SJSA1 (cell line): ENCODE results near the gene TRAK2. TPM values are rescaled to one million over a fixed set of nuclear protein-coding genes. Genes with fewer than 3 reads are reported as not detected.
"Not testable (repeated sequence)": the region's sequence is repeated elsewhere in the genome, so short reads cannot be mapped to it uniquely, and the experiment has no call there.

Experiments
- DNase-seq, 2 experiments: peaks; one replicate each; pipeline ENCODE4 v3.0.0-alpha.2; 2015 to 2020; ENCODE audit warnings: low spot score in 2 of 2, low read depth in 1 of 2
- H3K27ac ChIP-seq: fragments of 250-450 bp; sonication (Bioruptor Pico); 2 replicates; pipeline ENCODE4 v1.5.1; 2020; ENCODE audit warnings: mild to moderate bottlenecking, moderate library complexity
- H3K27me3 ChIP-seq: fragments of 250-450 bp; sonication (Bioruptor Pico); replicated peaks from 2 replicates; pipeline ENCODE4 v1.5.1; 2020; ENCODE audit warnings: mild to moderate bottlenecking, moderate library complexity
- H3K36me3 ChIP-seq: fragments of 250-450 bp; sonication (Bioruptor Pico); 2 replicates; pipeline ENCODE4 v1.5.1; 2020; ENCODE audit warnings: mild to moderate bottlenecking
- H3K4me1 ChIP-seq: fragments of 250-450 bp; sonication (Bioruptor Pico); replicated peaks from 2 replicates; pipeline ENCODE4 v1.6.1; 2021; ENCODE audit warnings: mild to moderate bottlenecking
- H3K4me3 ChIP-seq: fragments of 250-450 bp; sonication (Bioruptor Pico); 2 replicates; pipeline ENCODE4 v1.5.1; 2020; ENCODE audit warnings: mild to moderate bottlenecking
- H3K9me3 ChIP-seq: fragments of 250-450 bp; sonication (Bioruptor Pico); replicated peaks from 2 replicates; pipeline ENCODE4 v1.5.1; 2020; ENCODE audit warnings: mild to moderate bottlenecking
- total RNA-seq: library from RNA; depleted of rRNA; stranded (reverse); fragments of >200 nt; shearing (Covaris generic); gene quantifications from 2 replicates; pipeline ENCODE4 v1.2.3, GENCODE V29; 2014; rRNA removed

Gene TRAK2, protein sequence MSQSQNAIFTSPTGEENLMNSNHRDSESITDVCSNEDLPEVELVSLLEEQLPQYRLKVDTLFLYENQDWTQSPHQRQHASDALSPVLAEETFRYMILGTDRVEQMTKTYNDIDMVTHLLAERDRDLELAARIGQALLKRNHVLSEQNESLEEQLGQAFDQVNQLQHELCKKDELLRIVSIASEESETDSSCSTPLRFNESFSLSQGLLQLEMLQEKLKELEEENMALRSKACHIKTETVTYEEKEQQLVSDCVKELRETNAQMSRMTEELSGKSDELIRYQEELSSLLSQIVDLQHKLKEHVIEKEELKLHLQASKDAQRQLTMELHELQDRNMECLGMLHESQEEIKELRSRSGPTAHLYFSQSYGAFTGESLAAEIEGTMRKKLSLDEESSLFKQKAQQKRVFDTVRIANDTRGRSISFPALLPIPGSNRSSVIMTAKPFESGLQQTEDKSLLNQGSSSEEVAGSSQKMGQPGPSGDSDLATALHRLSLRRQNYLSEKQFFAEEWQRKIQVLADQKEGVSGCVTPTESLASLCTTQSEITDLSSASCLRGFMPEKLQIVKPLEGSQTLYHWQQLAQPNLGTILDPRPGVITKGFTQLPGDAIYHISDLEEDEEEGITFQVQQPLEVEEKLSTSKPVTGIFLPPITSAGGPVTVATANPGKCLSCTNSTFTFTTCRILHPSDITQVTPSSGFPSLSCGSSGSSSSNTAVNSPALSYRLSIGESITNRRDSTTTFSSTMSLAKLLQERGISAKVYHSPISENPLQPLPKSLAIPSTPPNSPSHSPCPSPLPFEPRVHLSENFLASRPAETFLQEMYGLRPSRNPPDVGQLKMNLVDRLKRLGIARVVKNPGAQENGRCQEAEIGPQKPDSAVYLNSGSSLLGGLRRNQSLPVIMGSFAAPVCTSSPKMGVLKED
- 19.2 and 39.8 TPM in 2 replicates for total RNA-seq

GRCh38 chr2:201451292-201452057, at the start of gene TRAK2, which contains the start of gene STRADB:
TSS of gene TRAK2 (minus strand) at chr2:201451458. CDS start at chr2:201420507, 30,951 bp downstream.
TSS of gene STRADB (plus strand) at chr2:201451740. CDS start at chr2:201454841, 3,101 bp downstream.
- Histone ChIP-seq H3K9me3 (no peaks in the 10 kb centered on the region), H3K4me1 (peaks cover 5% of the 10 kb centered on the region; the same call in 1 of the 2 replicates), H3K4me3 (peak within 1 kb of the TSS; percentile 86), H3K27ac (peak within 1 kb of the TSS; percentile 42), H3K36me3 (peaks cover 21% of the 10 kb centered on the region; the same call in 1 of the 2 replicates), H3K27me3 (no peaks in the 10 kb centered on the region)
- peak; percentile 97 for DNase-seq

DNA sequence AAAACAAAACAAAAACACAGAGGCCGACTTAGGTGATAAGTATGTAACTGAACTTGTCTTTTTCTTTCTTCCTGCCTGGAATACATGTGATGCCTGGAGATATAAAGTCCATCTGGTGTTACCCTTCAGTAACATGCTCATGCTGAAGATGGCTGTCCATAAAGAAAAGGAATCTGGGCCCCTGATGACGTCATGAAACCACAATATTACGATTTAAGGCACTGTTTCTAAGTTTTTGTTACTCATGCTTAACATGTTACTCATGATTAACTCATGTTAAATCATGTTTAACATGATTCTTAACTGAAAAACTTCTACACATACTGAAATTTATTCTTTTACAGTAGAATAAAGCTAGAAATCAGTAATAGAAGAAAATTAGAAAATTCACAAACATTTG, 49.3 kb upstream of the TRAK2 start:
- no peak overlapping the region for H3K4me3 ChIP-seq
- H3K36me3 ChIP-seq, result no peaks in the 10 kb centered on the region
- H3K27ac ChIP-seq, result no peak overlapping the region
- H3K4me1 ChIP-seq, result no peaks in the 10 kb centered on the region
- 0 out of 2 replicates have a peak, but pooled peaks cover 3% of the 10 kb centered on the region for H3K9me3 ChIP-seq
- H3K27me3 ChIP-seq, result no peaks in the 10 kb centered on the region
- no peak for DNase-seq

GRCh38 chr2:201496785-201497184, 45.5 kb upstream of the TRAK2 start:
- no peaks in the 10 kb centered on the region for H3K4me1 ChIP-seq
- no peaks in the 10 kb centered on the region for H3K36me3 ChIP-seq
- DNase-seq, result no peak
- H3K27me3 ChIP-seq, result no peaks in the 10 kb centered on the region
- H3K27ac ChIP-seq, result no peak overlapping the region
- H3K9me3 ChIP-seq, result no peaks in the 10 kb centered on the region
- no peak overlapping the region for H3K4me3 ChIP-seq

- no peaks in the 10 kb centered on the region for H3K4me1 ChIP-seq
- H3K9me3 ChIP-seq, result no peaks in the 10 kb centered on the region
- no peaks in the 10 kb centered on the region for H3K27me3 ChIP-seq
- no peak for DNase-seq
- H3K4me3 ChIP-seq, result no peak overlapping the region
- H3K36me3 ChIP-seq, result no peaks in the 10 kb centered on the region
- no peak overlapping the region for H3K27ac ChIP-seq
Observed at GRCh38 chr2:201490291-201490690, 39.0 kb upstream of the TRAK2 start.

- Histone ChIP-seq H3K27me3 (no peaks in the 10 kb centered on the region), H3K27ac (no peak overlapping the region), H3K36me3 (no peaks in the 10 kb centered on the region; the same call in 1 of the 2 replicates), H3K4me3 (no peak overlapping the region), H3K4me1 (no peaks in the 10 kb centered on the region), H3K9me3 (no peaks in the 10 kb centered on the region)
- DNase-seq, result no peak
Observed at GRCh38 chr2:201484805-201485204, 33.5 kb upstream of the TRAK2 start.

GRCh38 chr2:201483758-201484157, 32.5 kb upstream of the TRAK2 start:
- not testable (repeated sequence) for H3K4me1 ChIP-seq, H3K27me3 ChIP-seq, H3K9me3 ChIP-seq, H3K27ac ChIP-seq, H3K36me3 ChIP-seq, H3K4me3 ChIP-seq, DNase-seq

- no peaks in the 10 kb centered on the region for H3K27me3 ChIP-seq
- no peak overlapping the region for H3K27ac ChIP-seq
- H3K9me3 ChIP-seq, result no peaks in the 10 kb centered on the region
- no peak overlapping the region for H3K4me3 ChIP-seq
- DNase-seq, result no peak
- H3K4me1 ChIP-seq, result no peaks in the 10 kb centered on the region
- H3K36me3 ChIP-seq, result no peaks in the 10 kb centered on the region; the same call in none of the 2 replicates
Observed at GRCh38 chr2:201483342-201483741, 32.1 kb upstream of the TRAK2 start.

- DNase-seq, result no peak
- peaks cover 6% of the 10 kb centered on the region for H3K36me3 ChIP-seq
- H3K27me3 ChIP-seq, result no peaks in the 10 kb centered on the region
- no peaks in the 10 kb centered on the region for H3K9me3 ChIP-seq
- H3K4me1 ChIP-seq, result no peaks in the 10 kb centered on the region
- no peak overlapping the region for H3K27ac ChIP-seq
- no peak overlapping the region for H3K4me3 ChIP-seq
Observed at GRCh38 chr2:201482543-201482942, 31.3 kb upstream of the TRAK2 start.

GRCh38 chr2:201472411-201472810, 21.2 kb upstream of the TRAK2 start:
- no peak for DNase-seq
- Histone ChIP-seq H3K9me3 (no peaks in the 10 kb centered on the region), H3K4me1 (no peaks in the 10 kb centered on the region), H3K4me3 (no peak overlapping the region), H3K27ac (no peak overlapping the region), H3K36me3 (peaks cover 16% of the 10 kb centered on the region), H3K27me3 (no peaks in the 10 kb centered on the region)

DNA sequence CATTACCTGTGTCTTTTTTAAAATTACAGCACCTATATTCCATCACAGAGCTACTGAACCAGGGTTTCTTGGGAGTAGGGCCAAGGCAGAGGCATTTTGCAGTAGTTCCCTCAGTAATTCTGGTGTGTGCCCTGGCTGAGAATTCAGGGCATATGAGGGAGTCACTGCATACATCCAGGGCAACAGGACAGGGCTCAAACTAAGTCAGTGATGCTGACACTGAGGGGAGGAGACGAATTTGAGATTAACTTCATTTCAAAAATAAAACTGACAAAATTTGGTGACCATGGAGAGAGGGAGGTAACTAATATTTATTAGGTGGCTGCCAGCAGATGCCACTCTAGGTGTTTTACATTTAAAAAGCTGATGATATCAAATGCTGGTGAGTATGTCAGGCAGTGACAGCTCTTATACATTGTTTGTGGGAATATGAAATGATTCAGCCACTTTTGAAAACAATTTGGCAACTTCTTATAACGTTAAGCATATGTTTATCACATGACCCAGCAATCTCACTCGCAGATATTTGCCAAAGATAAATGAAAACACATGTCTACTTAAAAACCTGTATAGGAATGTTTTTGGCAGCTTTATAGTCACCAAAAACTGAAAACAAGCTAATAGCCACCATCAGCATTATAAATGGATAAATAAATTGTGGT, 20.6 kb upstream of the TRAK2 start:
- H3K4me3 ChIP-seq, result no peak overlapping the region
- H3K36me3 ChIP-seq, result peaks cover 16% of the 10 kb centered on the region
- no peaks in the 10 kb centered on the region for H3K27me3 ChIP-seq
- H3K4me1 ChIP-seq, result no peaks in the 10 kb centered on the region
- H3K9me3 ChIP-seq, result no peaks in the 10 kb centered on the region
- H3K27ac ChIP-seq, result no peak overlapping the region
- no peak for DNase-seq

DNA sequence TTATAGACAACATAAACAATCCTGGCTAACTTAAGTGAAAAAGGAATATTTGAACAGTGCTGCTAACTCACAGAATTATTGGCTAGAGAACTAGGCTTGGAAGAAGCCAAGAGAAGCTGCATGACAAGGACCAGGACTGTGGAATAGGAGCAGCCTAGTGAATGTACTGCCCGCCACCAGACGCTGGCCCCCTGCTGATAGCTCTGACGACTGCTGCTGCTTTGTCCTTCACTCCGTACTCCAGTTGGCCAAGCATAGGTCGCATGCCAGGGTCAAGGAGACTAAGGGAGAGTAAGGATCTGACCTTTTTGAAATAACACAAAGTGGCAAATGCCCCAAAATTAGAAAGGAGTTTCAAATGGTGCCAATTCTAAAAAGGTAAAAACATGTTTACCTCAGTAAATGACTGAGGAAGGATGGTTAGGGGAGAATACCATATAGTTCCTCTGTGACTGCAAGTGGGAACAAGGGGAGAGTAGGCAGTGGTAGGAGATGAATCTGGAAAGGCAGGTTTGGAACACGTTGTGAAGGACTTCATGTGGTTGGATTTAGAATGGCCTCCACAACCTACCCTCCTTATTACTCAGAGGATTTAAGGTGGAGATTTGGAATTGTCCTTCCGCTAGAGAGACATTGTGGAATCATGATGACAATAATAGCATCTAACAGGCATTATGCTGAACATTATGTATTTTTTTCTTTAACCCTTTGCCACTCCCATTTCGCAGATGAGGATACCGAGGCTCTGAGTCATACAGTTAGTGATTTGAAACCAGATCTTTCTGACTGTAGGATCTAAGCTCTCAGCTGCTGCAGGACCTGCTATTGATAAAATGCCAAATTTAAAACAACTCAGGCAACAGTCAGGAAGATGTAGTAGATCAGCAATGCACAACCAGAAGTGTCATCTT, 19.8 kb upstream of the TRAK2 start:
- Histone ChIP-seq H3K36me3 (peaks cover 16% of the 10 kb centered on the region), H3K4me3 (no peak overlapping the region), H3K9me3 (no peaks in the 10 kb centered on the region), H3K4me1 (no peaks in the 10 kb centered on the region; the same call in 1 of the 2 replicates), H3K27ac (no peak overlapping the region), H3K27me3 (no peaks in the 10 kb centered on the region)
- DNase-seq, result no peak

- Histone ChIP-seq H3K27me3 (no peaks in the 10 kb centered on the region), H3K9me3 (no peaks in the 10 kb centered on the region), H3K36me3 (peaks cover 10% of the 10 kb centered on the region), H3K4me1 (no peaks in the 10 kb centered on the region; the same call in 1 of the 2 replicates), H3K4me3 (no peak overlapping the region), H3K27ac (no peak overlapping the region)
- no peak for DNase-seq
Observed at GRCh38 chr2:201467666-201468065, 16.4 kb upstream of the TRAK2 start.
